GM18870 (cell line): ENCODE data around the gene ABHD14A.
"Not testable (repeated sequence)": the region's sequence is repeated elsewhere in the genome, so short reads cannot be mapped to it uniquely, and the experiment has no call there.

Source experiments
- ATAC-seq: cut with Tn5 transposase; IDR thresholded peaks from one replicate; pipeline ENCODE4 v1.9.1; 2021; ENCODE audit warnings: moderate library complexity; ENCODE audit not compliant: unreplicated experiment

The ABHD14A gene

GRCh38 chr3:51974963-51975851 is at the start of gene ABHD14A:
Gene ABHD14A, plus strand, starts transcription at chr3:51975064. Its CDS starts 72 bp downstream, at chr3:51975136.
- no peak for ATAC-seq

- ATAC-seq, result no peak
Observed at GRCh38 chr3:51927061-51927977, 47.5 kb upstream of the ABHD14A start.

GRCh38 chr3:51928438-51928837 is 46.4 kb upstream of the ABHD14A start:
- ATAC-seq, result no peak

GRCh38 chr3:51928981-51929380 is 45.9 kb upstream of the ABHD14A start:
- not testable (repeated sequence) for ATAC-seq

GRCh38 chr3:51929420-51930003 is 45.4 kb upstream of the ABHD14A start:
- ATAC-seq, result no peak

GRCh38 chr3:51930439-51930838 is 44.4 kb upstream of the ABHD14A start:
- no peak for ATAC-seq

GRCh38 chr3:51931756-51932155 is 43.1 kb upstream of the ABHD14A start:
- ATAC-seq, result no peak

GRCh38 chr3:51932471-51933370 is 42.1 kb upstream of the ABHD14A start:
- no peak for ATAC-seq

GRCh38 chr3:51933471-51934138 is 41.3 kb upstream of the ABHD14A start:
- ATAC-seq, result no peak

GRCh38 chr3:51934139-51934850 is 40.6 kb upstream of the ABHD14A start:
- ATAC-seq, result no peak

- ATAC-seq, result no peak
Observed at GRCh38 chr3:51934991-51935885, 39.6 kb upstream of the ABHD14A start.

- no peak for ATAC-seq
Observed at GRCh38 chr3:51935886-51936755, 38.7 kb upstream of the ABHD14A start.

- no peak for ATAC-seq
Observed at GRCh38 chr3:51937014-51937413, 37.9 kb upstream of the ABHD14A start.

GRCh38 chr3:51937611-51938450 is 37.0 kb upstream of the ABHD14A start:
- ATAC-seq, result no peak

- ATAC-seq, result no peak
Observed at GRCh38 chr3:51938780-51939425, 36.0 kb upstream of the ABHD14A start.
